ENCODE data around the gene PTPRH. TPM values are rescaled to one million over a fixed set of nuclear protein-coding genes. Genes with fewer than 3 reads are reported as not detected.

PTPRH gene
- total and polyA plus RNA-seq, 10 donors = 6.5 to 97.9 (median 48.9) TPM

- no peaks in the 10 kb centered on the region for H3K36me3 ChIP-seq
- TF ChIP-seq CTCF (IDR thresholded peaks at IDR 0.05 in 8 of 11, conservative IDR thresholded peaks at IDR 0.05 in 3 of 11) = no peak
- TF ChIP-seq POLR2AphosphoS5 (IDR thresholded peaks at IDR 0.05) = no peak
- no peak for TF ChIP-seq POLR2A (IDR thresholded peaks at IDR 0.05)
- WGBS, 5 donors = 30 to 50% (median 41%) methylated on average over 2 of the region's 2 CpGs
These were observed 33.2 kb downstream of the PTPRH start for GRCh38 chr19:55176076-55176475.

GRCh38 chr19:55175117-55175867 lies 34.0 kb downstream of the PTPRH start:
- Histone ChIP-seq H3K4me3 (no peak overlapping the region), H3K9me3 (peaks cover 0 to 4% (median 0%) of the 10 kb centered on the region in 8 donors), H3K27me3 (replicated peaks in 1 of 7) (peaks cover 11 to 100% (median 85%) of the 10 kb centered on the region in 7 donors), H3K4me1 (peaks cover 14 to 45% (median 32%) of the 10 kb centered on the region in 6 donors), H3K36me3 (no peaks in the 10 kb centered on the region), H3K27ac (no peak overlapping the region)
- intact Hi-C loops (cut with DNase I; ENCODE audit: low total_unique reads) = no loop called here
- no peak for TF ChIP-seq CTCF (IDR thresholded peaks at IDR 0.05 in 8 of 11, conservative IDR thresholded peaks at IDR 0.05 in 3 of 11)
- no peak for TF ChIP-seq POLR2AphosphoS5 (IDR thresholded peaks at IDR 0.05)
- TF ChIP-seq POLR2A (IDR thresholded peaks at IDR 0.05) = no peak
- no peak for DNase-seq
- 50 to 71% (median 58%) methylated on average over 43 of the region's 43 CpGs for WGBS, 5 donors

More at GRCh38 chr19:55176076-55176475, 33.2 kb downstream of the PTPRH start:
- no peak overlapping the region for H3K27ac ChIP-seq
- intact Hi-C loops (cut with DNase I; ENCODE audit: low total_unique reads) = no loop called here
- peaks cover 14 to 48% (median 33%) of the 10 kb centered on the region in 6 donors for H3K4me1 ChIP-seq
- peaks cover 0 to 4% (median 0%) of the 10 kb centered on the region in 8 donors for H3K9me3 ChIP-seq
- no peak overlapping the region for H3K4me3 ChIP-seq
- DNase-seq = no peak
- H3K27me3 ChIP-seq (replicated peaks in 1 of 7) = peaks cover 11 to 100% (median 86%) of the 10 kb centered on the region in 7 donors

- peak overlapping the region in 1 of 8 donors; percentile 71 for H3K4me3 ChIP-seq
- H3K27ac ChIP-seq = no peak overlapping the region
- 46 to 69% (median 61%) methylated on average over 20 to 21 of the region's 21 CpGs for WGBS, 5 donors
- no peak for DNase-seq
- intact Hi-C loops (cut with DNase I; ENCODE audit: low total_unique reads) = no loop called here
- no peaks in the 10 kb centered on the region for H3K36me3 ChIP-seq
- H3K27me3 ChIP-seq (replicated peaks in 1 of 7) = peaks cover 11 to 100% (median 85%) of the 10 kb centered on the region in 7 donors
- H3K4me1 ChIP-seq = peaks cover 7 to 37% (median 24%) of the 10 kb centered on the region in 6 donors
- peaks cover 0 to 4% (median 0%) of the 10 kb centered on the region in 8 donors for H3K9me3 ChIP-seq
- TF ChIP-seq CTCF (IDR thresholded peaks at IDR 0.05 in 8 of 11, conservative IDR thresholded peaks at IDR 0.05 in 3 of 11) = no peak
- TF ChIP-seq POLR2AphosphoS5 (IDR thresholded peaks at IDR 0.05) = no peak
- TF ChIP-seq POLR2A (IDR thresholded peaks at IDR 0.05) = no peak
These were observed 34.7 kb downstream of the PTPRH start for GRCh38 chr19:55174425-55175116.

All from spleen (tissue), 11 donors.